HCEC 1CT (cell line): ENCODE results near the gene DGUOK.

Experiments
- DNase-seq: peaks from one replicate; pipeline ENCODE4 v3.0.0-alpha.2; 2017

DGUOK gene

DNA sequence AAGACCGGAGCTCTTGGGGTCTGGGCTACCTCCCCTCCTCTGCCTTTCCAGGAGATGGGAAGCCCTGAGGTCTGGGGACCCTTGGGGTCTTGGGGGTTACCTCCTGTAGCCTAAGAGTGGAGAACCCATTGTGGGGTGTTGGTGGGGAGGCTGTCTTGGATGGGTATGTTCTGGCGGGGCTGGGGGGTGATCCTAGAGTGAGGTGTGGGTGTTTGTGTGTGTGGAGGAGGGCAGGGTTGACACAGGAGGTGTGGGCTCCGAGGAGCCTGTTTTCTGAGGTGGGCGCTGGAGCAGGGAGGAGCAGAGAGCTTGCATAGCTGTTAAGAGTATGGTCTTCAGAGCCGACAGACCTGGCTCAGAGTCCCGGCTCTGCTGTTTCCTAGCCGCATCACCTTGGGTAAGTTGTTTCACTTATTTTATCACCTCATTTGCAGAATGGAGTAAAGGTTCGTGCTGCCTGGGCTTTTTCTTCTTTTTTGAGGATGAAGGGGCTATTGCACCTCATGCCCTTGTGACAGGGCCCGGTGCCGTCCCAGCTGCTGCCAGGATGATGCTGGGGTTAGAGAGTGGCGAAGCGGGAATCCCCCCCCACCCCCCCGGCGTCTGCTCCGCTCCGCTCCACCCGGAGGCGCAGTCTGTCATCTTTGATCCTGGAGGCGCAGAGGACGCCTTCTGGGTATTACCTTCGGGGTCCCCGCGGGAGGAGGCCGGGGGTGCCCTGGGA is 75.3 kb downstream of the DGUOK start:
- no peak for DNase-seq

DNA sequence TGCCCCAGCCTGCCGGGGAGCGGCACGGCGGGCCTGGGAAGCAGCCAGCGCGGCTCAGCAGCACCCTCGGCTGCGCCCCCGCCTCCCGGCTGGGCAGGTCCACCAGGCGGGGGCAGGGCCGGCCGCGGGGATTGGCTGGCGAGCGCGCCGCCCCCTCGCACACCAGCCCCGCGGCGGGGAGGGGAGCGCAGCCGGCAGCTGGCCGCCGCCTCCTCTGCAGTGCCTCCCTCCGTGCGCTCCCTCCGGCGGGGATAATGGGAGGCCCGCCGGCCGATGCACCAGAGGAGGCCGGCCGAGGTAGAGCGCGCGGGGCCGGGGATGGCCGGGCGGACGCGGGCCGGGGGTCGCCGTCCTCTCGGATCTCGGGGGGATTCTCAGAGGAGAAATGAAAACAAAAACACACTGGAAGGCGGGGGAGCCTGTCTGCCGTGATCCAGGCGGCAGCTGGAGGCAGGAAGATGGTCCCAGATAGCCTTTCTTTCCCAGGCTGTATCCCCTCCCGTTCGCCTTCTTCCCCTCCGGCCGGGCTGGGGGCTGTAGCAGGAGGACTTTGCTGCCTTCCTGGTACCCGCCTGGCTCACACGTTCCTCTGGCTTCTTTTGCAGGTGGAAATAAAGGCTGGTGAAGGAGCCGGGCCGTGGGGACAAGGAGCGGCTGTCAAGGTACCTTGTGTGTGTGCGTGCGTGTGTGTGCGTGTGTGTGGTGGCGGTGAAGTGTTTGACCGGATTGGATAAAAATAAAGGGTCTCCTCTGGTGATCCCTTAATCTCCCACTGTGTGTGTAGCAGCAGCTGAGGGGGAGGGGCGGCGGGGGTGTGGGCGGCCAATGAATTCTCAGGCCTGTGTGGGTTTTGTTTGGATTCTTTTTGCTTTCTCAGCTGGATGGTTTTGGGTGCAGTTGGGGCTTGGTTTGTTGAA is 76.1 kb downstream of the DGUOK start:
- peak; percentile 87 for DNase-seq

DNA sequence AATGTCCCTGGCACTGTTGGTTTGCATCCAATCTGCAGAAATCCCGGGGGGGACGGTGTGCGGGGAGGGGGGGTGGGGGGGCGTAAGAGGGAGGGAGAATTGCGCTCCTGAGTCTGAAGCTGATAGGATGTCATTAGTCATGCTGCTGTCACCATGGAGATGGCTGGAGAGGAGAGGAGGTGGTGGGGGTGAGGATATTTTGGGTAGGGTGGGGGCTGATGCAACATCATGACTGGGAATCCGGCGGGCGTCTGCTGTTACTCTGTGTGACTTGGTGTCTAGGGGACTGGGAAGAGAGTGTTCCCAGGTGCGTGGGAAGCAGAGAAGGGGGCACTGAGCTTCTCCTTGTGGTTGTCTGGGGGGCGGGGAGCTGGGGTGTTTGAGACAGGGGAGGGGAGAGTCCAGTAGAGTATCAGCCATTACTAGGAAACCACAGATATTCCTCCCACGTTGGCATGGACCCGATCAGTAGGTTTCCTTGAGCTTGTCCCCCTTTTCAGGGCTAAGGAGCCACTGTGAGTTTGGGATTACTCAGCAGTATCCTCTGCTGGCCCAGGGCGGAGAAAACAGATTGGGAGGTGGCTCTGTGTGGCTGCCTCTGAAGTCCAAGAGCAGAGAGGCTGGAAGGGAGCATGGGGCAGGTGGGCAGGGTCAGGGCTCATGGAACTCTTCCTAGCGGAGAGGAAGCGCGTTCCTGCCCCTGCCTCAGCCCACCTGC is 77.0 kb downstream of the DGUOK start:
- peak; percentile 66 for DNase-seq

DNA sequence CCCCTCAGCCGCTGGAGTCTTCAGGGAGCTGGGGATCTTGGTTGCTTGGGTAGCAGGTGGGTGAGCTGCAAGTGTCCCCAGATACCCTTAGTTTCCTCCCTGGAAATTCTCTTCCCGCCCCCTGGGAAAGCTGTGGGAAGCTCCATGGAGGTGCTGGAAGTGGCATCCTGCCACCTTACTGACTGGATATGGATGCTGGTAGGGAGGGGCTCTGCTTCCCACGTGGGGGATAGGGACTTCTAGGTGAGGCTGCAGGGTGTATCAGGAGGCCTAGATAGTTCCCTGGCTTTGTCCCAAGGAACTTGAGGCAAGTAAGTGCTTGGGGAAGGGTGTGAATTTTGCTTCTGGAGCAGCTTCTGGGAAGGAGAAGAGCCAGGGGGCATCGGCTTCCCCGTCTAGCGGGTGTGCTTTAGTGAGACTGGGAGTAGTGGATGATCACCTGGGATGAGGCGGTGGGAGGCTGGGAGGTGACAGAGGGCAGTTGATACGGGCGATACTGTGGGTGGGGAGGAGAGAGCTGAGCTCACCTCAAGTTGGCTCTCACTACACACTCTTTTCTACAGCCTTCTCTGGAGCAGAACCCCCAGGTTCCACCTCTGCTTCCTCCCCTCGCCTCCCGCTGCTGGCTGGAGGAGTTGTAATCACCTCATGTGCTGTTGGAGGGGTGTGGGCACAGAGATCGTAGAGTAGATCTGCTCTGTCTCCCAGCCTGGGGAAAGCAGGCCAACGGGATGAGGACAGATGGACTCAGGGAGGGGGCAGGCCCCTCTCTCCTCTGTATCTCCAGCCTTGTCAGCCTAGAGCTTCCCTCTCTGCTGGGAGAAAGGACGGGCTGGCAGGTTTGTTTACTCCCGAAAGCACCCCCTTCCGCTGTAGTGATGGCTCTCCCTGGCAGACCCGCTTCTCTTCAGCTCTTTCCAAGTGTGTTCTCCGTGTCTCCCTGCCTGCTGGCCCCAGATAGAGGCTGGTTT is 77.8 kb downstream of the DGUOK start:
- DNase-seq, result no peak

DNA sequence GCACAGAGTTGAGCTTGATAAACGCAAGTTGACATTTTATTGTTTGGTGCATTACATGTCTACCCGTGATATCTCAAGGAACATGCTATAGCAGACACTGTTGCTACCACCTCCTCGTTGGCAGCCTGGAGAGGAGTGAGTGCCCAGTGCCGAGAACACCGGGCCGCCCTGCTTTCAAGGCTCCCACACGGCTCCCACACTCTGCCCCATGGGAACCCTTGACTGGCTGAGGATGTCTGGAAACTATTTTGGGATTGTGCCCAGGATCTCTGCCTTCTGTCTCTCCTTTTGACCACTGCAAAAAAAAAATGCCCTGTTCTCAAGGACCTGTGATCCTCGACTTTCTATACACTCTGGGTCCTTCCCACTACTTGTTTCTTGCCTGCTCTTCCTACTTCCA is 79.1 kb downstream of the DGUOK start:
- DNase-seq, result no peak

DNA sequence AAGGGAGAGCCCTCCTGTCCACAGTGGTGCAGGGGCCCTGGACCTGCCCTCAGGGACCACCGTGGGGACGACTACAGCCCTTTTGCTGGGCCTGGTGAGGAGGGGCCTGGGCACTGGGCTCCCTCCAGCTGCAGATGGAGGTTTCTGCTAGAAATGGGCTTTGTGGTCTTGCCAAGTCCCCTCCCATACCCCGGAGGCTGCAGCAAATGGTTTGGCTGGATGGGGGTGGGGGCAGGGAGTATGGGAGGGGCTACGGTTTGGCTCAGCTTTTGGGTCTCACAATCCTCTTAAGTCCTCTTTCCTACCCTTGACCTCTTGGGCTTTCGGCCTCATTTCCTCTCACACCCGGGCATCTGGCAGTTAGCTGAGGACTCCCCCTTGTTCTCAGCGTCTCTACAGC is 79.8 kb downstream of the DGUOK start:
- DNase-seq, result no peak

DNA sequence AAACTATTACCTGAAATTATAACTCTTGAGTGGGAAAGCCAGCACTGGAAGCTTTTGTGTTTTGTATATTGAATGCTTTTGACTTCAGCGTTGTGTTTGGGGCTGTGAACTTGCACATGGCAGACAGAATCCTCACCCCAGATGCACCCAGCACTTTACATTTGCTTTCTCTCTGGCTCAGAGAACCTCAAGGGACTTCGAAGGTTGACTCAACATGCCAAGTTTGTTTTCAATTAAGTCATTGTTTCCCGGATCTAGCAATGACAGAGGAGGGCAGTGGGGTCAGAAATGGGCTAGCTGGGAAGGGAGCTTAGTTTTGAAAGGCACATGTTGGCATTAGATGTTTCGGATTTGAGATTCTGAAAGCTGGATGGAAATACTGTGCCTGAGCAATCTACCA is 80.4 kb downstream of the DGUOK start:
- DNase-seq, result no peak

DNA sequence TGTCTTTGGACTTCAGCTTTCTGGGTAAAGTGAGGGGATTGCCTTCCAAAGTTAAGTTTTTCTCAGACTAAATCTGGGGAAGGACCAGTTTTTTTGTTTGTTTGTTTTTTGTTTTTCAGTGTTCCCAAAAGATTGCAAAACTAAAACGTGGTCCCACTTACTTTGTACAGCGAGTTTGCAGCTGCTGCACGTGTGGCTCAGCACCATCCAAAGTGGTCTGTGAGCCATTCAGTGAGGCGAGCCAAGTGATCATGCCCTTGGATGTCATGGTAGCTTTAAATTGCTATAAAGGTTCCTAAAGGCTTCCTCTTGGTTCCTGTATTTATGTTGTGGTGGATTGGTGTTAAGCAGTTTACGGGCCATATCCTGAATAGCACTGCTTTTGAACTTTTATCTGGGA is 81.0 kb downstream of the DGUOK start:
- no peak for DNase-seq
